ENCODE results near the gene TFDP1.

TFDP1 gene

GRCh38 chr13:113564331-113565023 is 20.1 kb upstream of the TFDP1 start:
- H3K36me3 ChIP-seq (ENCODE audit: low read length) = no peaks in the 10 kb centered on the region
- no peak overlapping the region for H3K27ac ChIP-seq (ENCODE audit: low read depth, low read length)
- H3K4me2 ChIP-seq (ENCODE audit: low read depth, low read length, poor library complexity, severe bottlenecking) = no peak overlapping the region
- H3K9me2 ChIP-seq (replicated peaks; ENCODE audit: insufficient read depth, low read length) = no peaks in the 10 kb centered on the region
- no peak overlapping the region for H3K4me3 ChIP-seq (ENCODE audit: insufficient read depth, low read length, poor library complexity, severe bottlenecking)
- no peak for TF ChIP-seq EZH2phosphoT487 (conservative IDR thresholded peaks at IDR 0.05; ENCODE audit: low read length)
- TF ChIP-seq CTCF (IDR thresholded peaks at IDR 0.05; ENCODE audit: insufficient read depth, low read length, poor library complexity, severe bottlenecking) = no peak
- no peak overlapping the region for H3K9ac ChIP-seq (ENCODE audit: low read length)
- no peaks in the 10 kb centered on the region for H3K27me3 ChIP-seq (ENCODE audit: low read length)
- H3F3A ChIP-seq (ENCODE audit: insufficient read depth) = no peaks in the 10 kb centered on the region
- H3K79me2 ChIP-seq (ENCODE audit: insufficient read depth, low read length) = no peaks in the 10 kb centered on the region
- no peaks in the 10 kb centered on the region for H3K9me3 ChIP-seq (ENCODE audit: insufficient read depth, low read length)
- H2AFZ ChIP-seq (ENCODE audit: low read depth, low read length, severe bottlenecking) = no peak overlapping the region
- H4K20me1 ChIP-seq (ENCODE audit: low read depth, low read length) = no peaks in the 10 kb centered on the region

- H3K79me2 ChIP-seq (ENCODE audit: insufficient read depth, low read length) = no peaks in the 10 kb centered on the region
- no peaks in the 10 kb centered on the region for H4K20me1 ChIP-seq (ENCODE audit: low read depth, low read length)
- no peak overlapping the region for H3K9ac ChIP-seq (ENCODE audit: low read length)
- no peaks in the 10 kb centered on the region for H3K9me3 ChIP-seq (ENCODE audit: insufficient read depth, low read length)
- no peaks in the 10 kb centered on the region for H3F3A ChIP-seq (ENCODE audit: insufficient read depth)
- no peak overlapping the region for H3K4me2 ChIP-seq (ENCODE audit: low read depth, low read length, poor library complexity, severe bottlenecking)
- H3K9me2 ChIP-seq (replicated peaks; ENCODE audit: insufficient read depth, low read length) = no peaks in the 10 kb centered on the region
- H3K27ac ChIP-seq (ENCODE audit: low read depth, low read length) = no peak overlapping the region
- H2AFZ ChIP-seq (ENCODE audit: low read depth, low read length, severe bottlenecking) = no peak overlapping the region
- no peaks in the 10 kb centered on the region for H3K27me3 ChIP-seq (ENCODE audit: low read length)
- TF ChIP-seq EZH2phosphoT487 (conservative IDR thresholded peaks at IDR 0.05; ENCODE audit: low read length) (no peak), CTCF (IDR thresholded peaks at IDR 0.05; ENCODE audit: insufficient read depth, low read length, poor library complexity, severe bottlenecking) (no peak)
- no peaks in the 10 kb centered on the region for H3K36me3 ChIP-seq (ENCODE audit: low read length)
- H3K4me3 ChIP-seq (ENCODE audit: insufficient read depth, low read length, poor library complexity, severe bottlenecking) = no peak overlapping the region
Measured at GRCh38 chr13:113565526-113566226, 18.9 kb upstream of the TFDP1 start.

- no peaks in the 10 kb centered on the region for H3K9me3 ChIP-seq (ENCODE audit: insufficient read depth, low read length)
- H4K20me1 ChIP-seq (ENCODE audit: low read depth, low read length) = no peaks in the 10 kb centered on the region
- TF ChIP-seq EZH2phosphoT487 (conservative IDR thresholded peaks at IDR 0.05; ENCODE audit: low read length) (no peak), CTCF (IDR thresholded peaks at IDR 0.05; ENCODE audit: insufficient read depth, low read length, poor library complexity, severe bottlenecking) (no peak)
- H3K9ac ChIP-seq (ENCODE audit: low read length) = no peak overlapping the region
- no peaks in the 10 kb centered on the region for H3K36me3 ChIP-seq (ENCODE audit: low read length)
- no peaks in the 10 kb centered on the region for H3F3A ChIP-seq (ENCODE audit: insufficient read depth)
- no peak overlapping the region for H3K27ac ChIP-seq (ENCODE audit: low read depth, low read length)
- no peaks in the 10 kb centered on the region for H3K9me2 ChIP-seq (replicated peaks; ENCODE audit: insufficient read depth, low read length)
- no peaks in the 10 kb centered on the region for H3K79me2 ChIP-seq (ENCODE audit: insufficient read depth, low read length)
- no peak overlapping the region for H3K4me3 ChIP-seq (ENCODE audit: insufficient read depth, low read length, poor library complexity, severe bottlenecking)
- no peaks in the 10 kb centered on the region for H3K27me3 ChIP-seq (ENCODE audit: low read length)
- no peak overlapping the region for H2AFZ ChIP-seq (ENCODE audit: low read depth, low read length, severe bottlenecking)
- no peak overlapping the region for H3K4me2 ChIP-seq (ENCODE audit: low read depth, low read length, poor library complexity, severe bottlenecking)
Measured at GRCh38 chr13:113566227-113566561, 18.4 kb upstream of the TFDP1 start.
